Stimulated activated CD8-positive, alpha-beta memory T cell treated with anti-CD3 and anti-CD28 coated beads, Interleukin-7, amount 100 ng/mL, for 1 hour (primary cell): ENCODE data around the gene EHMT1.
"Not testable (repeated sequence)": the region's sequence is repeated elsewhere in the genome, so short reads cannot be mapped to it uniquely, and the experiment has no call there.

Experiments used
- DNase-seq, 2 donors: peaks; one replicate each; pipeline ENCODE4 v3.0.0-alpha.2; 2020; ENCODE audit warnings: low read depth in 2 of 2

Gene EHMT1

GRCh38 chr9:137885121-137885520, 266.3 kb downstream of the EHMT1 start:
- DNase-seq: not testable (repeated sequence)
